GM10248 (cell line): ENCODE measurements around the gene PDIK1L.

Source experiments
- CTCF ChIA-PET: fragments of 300-600 bp; sonication (Branson Sonifier 250); formaldehyde crosslinking; extraction: SDS; loops from one replicate; lab custom pipeline; 2021; ENCODE audit warnings: antibody characterized with exemption; lab: Yijun Ruan, JAX
- POLR2A ChIA-PET: fragments of 350-650 bp; sonication (Branson Sonifier 250); formaldehyde crosslinking; extraction: SDS; loops from one replicate; lab custom pipeline; 2020; ENCODE audit warnings: antibody characterized with exemption; lab: Yijun Ruan, JAX
- DNase-seq: peaks from one replicate; pipeline ENCODE4 v3.0.0; 2012; ENCODE audit errors: extremely low spot score
- TF ChIP-seq, protein P1 (sequence below): IDR thresholded peaks from 2 replicates; pipeline ENCODE4 v1.5.1; 2012; ENCODE audit warnings: mild to moderate bottlenecking, low read depth; ENCODE audit errors: extremely low read depth, missing control alignments, control extremely low read depth

The PDIK1L gene

DNA sequence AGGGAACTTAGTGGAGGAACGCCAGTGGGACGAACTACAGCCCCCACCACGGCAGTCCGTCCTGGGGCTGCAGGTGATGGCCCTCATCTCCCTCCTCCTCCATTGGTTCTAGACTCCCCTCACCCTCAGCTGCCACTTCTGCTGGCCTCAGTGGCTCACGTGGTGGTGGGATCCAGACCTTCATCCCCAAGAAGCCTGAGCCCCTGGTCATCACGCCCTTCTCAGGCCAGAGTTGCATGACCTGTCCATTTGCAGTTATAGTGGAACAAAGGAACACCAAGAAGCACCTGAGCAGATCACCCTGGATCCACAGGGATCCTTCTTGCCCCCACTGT is 34.3 kb downstream of the PDIK1L start:
- POLR2A ChIA-PET, result no interaction called here
- CTCF ChIA-PET, result interaction anchor here (1.1 to 8.5 kb wide), 17 partner anchors 10 to 271 kb away, joined by 3 to 151 read pairs (median 8); partner anchors contain the start of genes C1orf232, PDIK1L and ZNF593
- TF ChIP-seq, protein P1, sequence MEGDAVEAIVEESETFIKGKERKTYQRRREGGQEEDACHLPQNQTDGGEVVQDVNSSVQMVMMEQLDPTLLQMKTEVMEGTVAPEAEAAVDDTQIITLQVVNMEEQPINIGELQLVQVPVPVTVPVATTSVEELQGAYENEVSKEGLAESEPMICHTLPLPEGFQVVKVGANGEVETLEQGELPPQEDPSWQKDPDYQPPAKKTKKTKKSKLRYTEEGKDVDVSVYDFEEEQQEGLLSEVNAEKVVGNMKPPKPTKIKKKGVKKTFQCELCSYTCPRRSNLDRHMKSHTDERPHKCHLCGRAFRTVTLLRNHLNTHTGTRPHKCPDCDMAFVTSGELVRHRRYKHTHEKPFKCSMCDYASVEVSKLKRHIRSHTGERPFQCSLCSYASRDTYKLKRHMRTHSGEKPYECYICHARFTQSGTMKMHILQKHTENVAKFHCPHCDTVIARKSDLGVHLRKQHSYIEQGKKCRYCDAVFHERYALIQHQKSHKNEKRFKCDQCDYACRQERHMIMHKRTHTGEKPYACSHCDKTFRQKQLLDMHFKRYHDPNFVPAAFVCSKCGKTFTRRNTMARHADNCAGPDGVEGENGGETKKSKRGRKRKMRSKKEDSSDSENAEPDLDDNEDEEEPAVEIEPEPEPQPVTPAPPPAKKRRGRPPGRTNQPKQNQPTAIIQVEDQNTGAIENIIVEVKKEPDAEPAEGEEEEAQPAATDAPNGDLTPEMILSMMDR, result no peak
- no peak for DNase-seq

DNA sequence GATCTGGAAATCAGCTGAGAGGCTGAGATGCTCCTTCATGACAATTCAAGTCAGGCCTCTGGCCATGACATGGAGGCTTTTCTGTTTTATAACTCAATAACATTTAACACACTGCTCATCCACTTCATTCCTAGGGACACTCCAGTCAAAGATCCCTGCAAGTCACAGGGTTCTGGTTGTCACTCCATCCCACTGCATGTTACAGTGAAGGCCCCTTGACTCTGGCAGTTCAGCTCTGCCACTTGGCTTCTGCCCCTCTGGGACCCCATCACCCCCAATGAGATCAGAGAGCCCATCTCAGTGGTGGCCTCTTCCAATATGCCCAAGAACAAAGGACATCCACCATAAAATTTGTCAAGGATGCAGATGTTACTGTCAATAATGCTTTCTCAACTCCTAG is 37.3 kb downstream of the PDIK1L start:
- ChIA-PET CTCF (interaction anchor here (8.2 kb wide), 1 partner anchor 38 kb away, joined by 115 read pairs; the partner anchor contains the start of gene PDIK1L), POLR2A (no interaction called here)

GRCh38 chr1:26153966-26154532 is 42.4 kb downstream of the PDIK1L start:
- ChIA-PET CTCF (interaction anchor here (1.1 to 5.0 kb wide), 3 partner anchors 8 to 49 kb away, joined by 3 to 37 read pairs (median 3); no protein-coding TSS in a partner anchor), POLR2A (no interaction called here)
- DNase-seq, result no peak
- TF ChIP-seq, protein P1, result no peak

More for the DNA sequence above, 37.3 kb downstream of the PDIK1L start:
- TF ChIP-seq, protein P1, result no peak
- no peak for DNase-seq

DNA sequence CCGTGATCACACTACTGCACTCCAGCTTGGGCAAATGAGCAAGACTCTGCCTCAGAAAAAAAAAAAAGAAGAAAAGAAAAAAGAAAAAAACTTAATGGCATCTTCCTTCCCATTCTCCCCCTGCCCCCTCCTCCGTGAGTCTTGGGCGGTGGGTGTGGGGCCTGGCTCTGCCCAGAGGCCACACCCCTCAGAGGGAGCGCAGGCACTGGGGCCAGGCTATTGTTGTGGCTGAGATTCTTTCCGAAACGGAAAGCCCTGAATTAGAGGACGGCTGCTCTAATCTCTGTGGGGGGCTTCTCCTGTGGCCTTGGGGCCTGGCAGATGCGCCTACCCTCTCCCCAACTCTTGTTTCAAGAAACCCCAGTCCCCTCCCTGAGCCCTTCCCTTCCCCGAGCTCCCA is 43.1 kb downstream of the PDIK1L start:
- TF ChIP-seq, protein P1, result no peak
- ChIA-PET POLR2A (no interaction called here), CTCF (interaction anchor here (1.1 to 5.0 kb wide), 4 partner anchors 9 to 50 kb away, joined by 3 to 37 read pairs (median 6); partner anchors contain the start of gene ZNF593)
- no peak for DNase-seq

GRCh38 chr1:26155370-26156284 is 44.0 kb downstream of the PDIK1L start:
- TF ChIP-seq, protein P1, result no peak
- ChIA-PET POLR2A (no interaction called here), CTCF (interaction anchor here (1.4 to 5.0 kb wide), 4 partner anchors 10 to 44 kb away, joined by 3 to 37 read pairs (median 6); partner anchors contain the start of genes PDIK1L and ZNF593)
- peak; percentile 22 for DNase-seq
